Measurements from ENCODE around the gene BUD23.
"Not testable (repeated sequence)": the region's sequence is repeated elsewhere in the genome, so short reads cannot be mapped to it uniquely, and the experiment has no call there.

Gene BUD23

GRCh38 chr7:73702665-73703064 is 19.3 kb downstream of the BUD23 start:
- DNase-seq, result no peak

GRCh38 chr7:73703225-73703624 is 19.8 kb downstream of the BUD23 start:
- DNase-seq, result no peak

GRCh38 chr7:73703757-73704639 is 20.6 kb downstream of the BUD23 start:
- no peak for DNase-seq

GRCh38 chr7:73704640-73705550 is 21.5 kb downstream of the BUD23 start:
- DNase-seq, result no peak

- DNase-seq, result no peak
These were observed 22.1 kb downstream of the BUD23 start for GRCh38 chr7:73705551-73705920.

- no peak for DNase-seq
These were observed 23.0 kb downstream of the BUD23 start for GRCh38 chr7:73706126-73707044.

GRCh38 chr7:73707045-73707631 is 23.7 kb downstream of the BUD23 start:
- peak; percentile 78 for DNase-seq

- no peak for DNase-seq
These were observed 25.7 kb downstream of the BUD23 start for GRCh38 chr7:73708961-73709549.

- no peak for DNase-seq
These were observed 29.4 kb downstream of the BUD23 start for GRCh38 chr7:73712773-73713172.

GRCh38 chr7:73713319-73713718 is 29.9 kb downstream of the BUD23 start:
- not testable (repeated sequence) for DNase-seq

- DNase-seq, result peak; percentile 37
These were observed 32.4 kb downstream of the BUD23 start for GRCh38 chr7:73715648-73716317.

GRCh38 chr7:73716318-73716890 is 33.0 kb downstream of the BUD23 start:
- no peak for DNase-seq

- no peak for DNase-seq
These were observed 33.8 kb downstream of the BUD23 start for GRCh38 chr7:73717025-73717807.

GRCh38 chr7:73717991-73718405 is 34.6 kb downstream of the BUD23 start:
- DNase-seq, result no peak

GRCh38 chr7:73718438-73718881 is 35.1 kb downstream of the BUD23 start:
- DNase-seq, result no peak

- DNase-seq, result peak; percentile 62
These were observed 35.8 kb downstream of the BUD23 start, which contains the start of gene STX1A for GRCh38 chr7:73718905-73719805. STX1A (minus strand) TSS chr7:73719669; CDS start chr7:73719631, 38 bp downstream.

GRCh38 chr7:73719806-73720169 is 36.4 kb downstream of the BUD23 start:
- DNase-seq, result no peak

- not testable (repeated sequence) for DNase-seq
These were observed 37.0 kb downstream of the BUD23 start for GRCh38 chr7:73720443-73720842.

GRCh38 chr7:73721377-73721817 is 38.0 kb downstream of the BUD23 start:
- DNase-seq, result peak; percentile 98

All from NCI-H1092 treated with DMSO at 0.1 percent for 48 hours (cell line).